Fibroblast of peridontal ligament (primary cell): ENCODE results near the gene ACIN1.

ENCODE experiments used
- DNase-seq: peaks from one replicate; pipeline ENCODE4 v3.0.0-alpha.2; 2010; ENCODE audit errors: extremely low read depth

ACIN1 gene, protein sequence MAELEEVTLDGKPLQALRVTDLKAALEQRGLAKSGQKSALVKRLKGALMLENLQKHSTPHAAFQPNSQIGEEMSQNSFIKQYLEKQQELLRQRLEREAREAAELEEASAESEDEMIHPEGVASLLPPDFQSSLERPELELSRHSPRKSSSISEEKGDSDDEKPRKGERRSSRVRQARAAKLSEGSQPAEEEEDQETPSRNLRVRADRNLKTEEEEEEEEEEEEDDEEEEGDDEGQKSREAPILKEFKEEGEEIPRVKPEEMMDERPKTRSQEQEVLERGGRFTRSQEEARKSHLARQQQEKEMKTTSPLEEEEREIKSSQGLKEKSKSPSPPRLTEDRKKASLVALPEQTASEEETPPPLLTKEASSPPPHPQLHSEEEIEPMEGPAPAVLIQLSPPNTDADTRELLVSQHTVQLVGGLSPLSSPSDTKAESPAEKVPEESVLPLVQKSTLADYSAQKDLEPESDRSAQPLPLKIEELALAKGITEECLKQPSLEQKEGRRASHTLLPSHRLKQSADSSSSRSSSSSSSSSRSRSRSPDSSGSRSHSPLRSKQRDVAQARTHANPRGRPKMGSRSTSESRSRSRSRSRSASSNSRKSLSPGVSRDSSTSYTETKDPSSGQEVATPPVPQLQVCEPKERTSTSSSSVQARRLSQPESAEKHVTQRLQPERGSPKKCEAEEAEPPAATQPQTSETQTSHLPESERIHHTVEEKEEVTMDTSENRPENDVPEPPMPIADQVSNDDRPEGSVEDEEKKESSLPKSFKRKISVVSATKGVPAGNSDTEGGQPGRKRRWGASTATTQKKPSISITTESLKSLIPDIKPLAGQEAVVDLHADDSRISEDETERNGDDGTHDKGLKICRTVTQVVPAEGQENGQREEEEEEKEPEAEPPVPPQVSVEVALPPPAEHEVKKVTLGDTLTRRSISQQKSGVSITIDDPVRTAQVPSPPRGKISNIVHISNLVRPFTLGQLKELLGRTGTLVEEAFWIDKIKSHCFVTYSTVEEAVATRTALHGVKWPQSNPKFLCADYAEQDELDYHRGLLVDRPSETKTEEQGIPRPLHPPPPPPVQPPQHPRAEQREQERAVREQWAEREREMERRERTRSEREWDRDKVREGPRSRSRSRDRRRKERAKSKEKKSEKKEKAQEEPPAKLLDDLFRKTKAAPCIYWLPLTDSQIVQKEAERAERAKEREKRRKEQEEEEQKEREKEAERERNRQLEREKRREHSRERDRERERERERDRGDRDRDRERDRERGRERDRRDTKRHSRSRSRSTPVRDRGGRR

GRCh38 chr14:23094666-23095195 is at the start of gene ACIN1:
ACIN1 (minus strand) TSS chr14:23095136; CDS start chr14:23095112, 24 bp downstream.
- DNase-seq, result peak; percentile 86

GRCh38 chr14:23143911-23144310 is 49.0 kb upstream of the ACIN1 start:
- DNase-seq, result no peak

DNA sequence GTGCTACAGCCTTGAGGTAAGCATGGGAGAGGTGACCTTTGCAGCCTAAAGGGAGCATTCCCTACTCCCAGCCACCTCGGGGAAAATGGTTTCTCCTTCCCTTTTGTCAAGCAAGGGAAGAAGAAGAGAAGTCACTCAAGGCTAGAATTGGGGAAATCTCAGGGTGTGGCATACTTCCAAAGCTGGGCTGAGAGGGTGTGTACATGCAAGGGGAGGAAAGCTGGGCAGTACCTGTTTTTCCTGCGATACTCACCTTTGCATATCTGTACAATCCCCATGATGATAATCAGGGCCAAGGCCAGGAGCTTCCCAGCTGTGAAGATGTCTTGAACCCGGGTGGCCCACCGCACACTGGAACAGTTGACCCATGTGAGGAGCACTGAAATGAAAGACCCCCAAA is 47.9 kb upstream of the ACIN1 start:
- DNase-seq, result no peak

GRCh38 chr14:23141706-23142444 is 46.9 kb upstream of the ACIN1 start:
- peak; percentile 80 for DNase-seq

- DNase-seq, result no peak
These were observed 45.4 kb upstream of the ACIN1 start for GRCh38 chr14:23140371-23140770.

DNA sequence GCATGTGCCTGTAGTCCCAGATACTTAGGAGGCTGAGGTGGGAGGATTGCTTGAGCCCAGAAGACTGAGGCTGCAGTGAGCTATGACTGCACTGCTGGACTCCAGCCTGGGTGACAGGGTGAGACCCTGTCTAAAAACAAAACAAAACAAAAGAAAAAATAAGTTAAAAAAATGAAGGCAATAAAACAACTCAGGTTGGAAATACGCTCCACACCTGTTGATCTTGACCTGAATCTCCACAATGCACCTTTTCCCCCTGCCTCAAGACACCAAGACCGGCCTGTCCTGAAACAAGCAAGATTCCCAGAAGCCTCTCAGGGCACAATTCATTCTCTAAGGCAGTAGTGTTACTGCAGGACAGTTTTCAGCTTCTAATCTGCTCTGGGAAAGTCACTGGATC is 44.9 kb upstream of the ACIN1 start:
- DNase-seq, result no peak

- no peak for DNase-seq
These were observed 43.0 kb upstream of the ACIN1 start for GRCh38 chr14:23137813-23138535.

- DNase-seq, result no peak
These were observed 42.4 kb upstream of the ACIN1 start for GRCh38 chr14:23137192-23137812.

GRCh38 chr14:23136566-23137133 is 41.7 kb upstream of the ACIN1 start:
- no peak for DNase-seq

DNA sequence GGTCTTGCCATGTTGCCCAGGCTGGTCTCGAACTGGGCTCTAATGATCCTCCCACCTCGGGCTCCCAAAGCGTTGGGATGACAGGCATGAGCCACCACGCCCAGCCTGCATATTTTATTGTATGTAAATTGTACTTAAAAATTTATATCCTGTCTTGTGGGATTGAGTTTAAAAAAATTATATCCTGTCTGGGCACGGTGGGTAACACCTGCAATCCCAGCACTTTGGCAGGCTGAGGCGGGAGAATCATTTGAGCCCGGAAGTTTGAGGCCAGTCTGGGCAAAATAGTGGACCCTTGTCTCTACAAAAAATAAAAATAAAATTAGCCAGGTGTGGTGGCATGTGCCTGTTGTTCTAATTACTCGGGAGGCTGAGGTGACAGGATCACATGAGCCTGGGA is 38.0 kb upstream of the ACIN1 start:
- DNase-seq, result no peak

- DNase-seq, result no peak
These were observed 36.5 kb upstream of the ACIN1 start for GRCh38 chr14:23131482-23131881.

- no peak for DNase-seq
These were observed 35.9 kb upstream of the ACIN1 start for GRCh38 chr14:23130871-23131270.

- no peak for DNase-seq
These were observed 34.9 kb upstream of the ACIN1 start for GRCh38 chr14:23129759-23130316.

DNA sequence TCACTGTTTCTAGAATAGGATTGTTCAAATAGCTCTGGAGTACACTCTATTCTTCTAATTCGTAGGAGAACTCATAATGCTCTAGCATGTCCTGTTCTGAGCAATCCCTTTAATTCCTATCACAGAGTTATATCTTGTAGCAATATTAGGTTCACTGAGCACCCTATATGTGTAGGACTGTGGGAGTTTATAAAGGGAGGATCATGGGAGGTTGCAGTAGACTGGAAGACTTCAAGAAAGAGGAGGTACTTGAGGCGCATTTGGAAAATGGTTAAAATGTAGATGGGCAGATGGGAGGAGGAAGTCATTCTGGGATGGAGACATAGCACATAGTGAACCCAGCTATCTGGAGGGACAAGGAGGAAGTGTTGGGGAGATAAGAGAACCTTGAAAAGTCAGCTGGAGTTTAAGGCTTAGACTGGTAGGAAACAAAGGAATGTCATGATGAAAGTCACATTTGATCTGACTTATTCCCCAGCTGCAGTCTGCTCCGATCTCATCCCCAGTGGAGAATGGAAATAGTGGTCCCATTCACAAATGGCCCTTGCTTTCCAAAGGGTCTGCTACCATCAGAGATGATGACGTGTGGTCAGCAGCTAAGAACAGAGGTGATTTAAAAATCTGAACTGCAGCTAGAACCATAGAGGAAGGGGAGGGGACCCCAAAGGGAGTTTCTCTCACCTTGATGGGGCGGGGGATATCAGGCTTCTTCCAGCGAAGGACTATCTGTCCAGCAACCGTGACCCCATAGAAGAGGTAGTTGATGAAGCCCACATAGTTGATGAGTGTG is 34.2 kb upstream of the ACIN1 start:
- DNase-seq, result no peak

GRCh38 chr14:23127861-23128260 is 32.9 kb upstream of the ACIN1 start:
- DNase-seq, result no peak

DNA sequence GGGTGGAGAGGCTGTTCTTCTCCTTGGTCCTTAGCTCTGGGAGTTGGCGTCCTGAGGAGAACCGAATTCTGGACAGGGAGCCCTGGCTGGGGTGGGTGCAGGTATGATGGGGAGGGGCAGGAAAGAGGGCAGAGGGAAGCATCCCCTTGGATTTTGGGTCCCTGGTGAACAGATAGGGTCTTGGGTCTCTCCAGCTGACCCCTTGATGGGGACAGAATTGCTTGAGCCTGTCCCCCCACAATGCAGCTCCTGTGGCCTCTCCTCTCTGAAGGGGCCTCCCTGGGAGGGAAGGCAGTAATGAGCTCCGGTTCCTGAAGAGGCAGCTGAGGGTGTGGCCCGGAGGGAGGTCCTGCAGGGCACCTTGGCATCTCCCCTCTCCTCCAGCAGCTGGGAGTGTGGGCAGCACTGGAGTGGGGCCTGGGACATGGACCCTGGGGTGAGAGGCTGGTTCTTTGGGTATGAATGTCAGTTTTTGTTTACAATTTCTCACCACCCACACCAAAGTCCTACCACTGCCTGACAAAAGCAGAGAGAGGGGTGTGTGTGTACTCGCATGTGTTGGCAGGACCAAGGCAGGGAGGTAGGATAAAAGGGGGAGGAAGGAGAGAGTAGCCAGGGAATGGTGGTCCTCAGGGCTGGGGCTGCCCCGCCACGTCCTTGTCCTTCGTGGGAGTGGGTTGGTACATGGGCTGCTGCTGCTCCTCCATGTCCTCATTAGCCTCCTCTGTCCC is 31.8 kb upstream of the ACIN1 start:
- DNase-seq, result no peak

GRCh38 chr14:23125933-23126524 is 31.1 kb upstream of the ACIN1 start:
- DNase-seq, result no peak
